GM11168 (cell line): ENCODE measurements around the gene IGSF9.

Experiments used
- in situ Hi-C: fragments of 300-500 bp; cut with MboI; formaldehyde crosslinking; loops from one replicate; pipeline ENCODE4 v1.12.0; 2022; ENCODE audit warnings: low sequenced_read_pairs; ENCODE audit not compliant: unreplicated experiment

The IGSF9 gene

DNA sequence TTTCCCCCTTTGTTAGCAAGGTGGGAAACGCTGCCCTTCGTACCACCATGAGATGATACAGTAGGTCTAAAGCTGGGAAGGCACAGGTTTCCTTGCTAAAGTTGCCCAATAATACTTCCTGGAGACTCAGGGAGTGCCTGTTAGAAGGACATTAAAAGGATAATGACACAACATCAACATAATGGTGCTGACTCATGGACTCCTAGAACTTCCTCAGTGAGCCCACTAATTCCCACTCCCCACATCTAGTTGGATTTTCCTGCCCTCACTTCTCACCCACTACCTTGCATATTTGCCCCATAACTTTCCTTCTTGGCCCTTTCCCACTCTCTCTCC, 62.9 kb downstream of the IGSF9 start:
- in situ Hi-C loops, result no loop called here

DNA sequence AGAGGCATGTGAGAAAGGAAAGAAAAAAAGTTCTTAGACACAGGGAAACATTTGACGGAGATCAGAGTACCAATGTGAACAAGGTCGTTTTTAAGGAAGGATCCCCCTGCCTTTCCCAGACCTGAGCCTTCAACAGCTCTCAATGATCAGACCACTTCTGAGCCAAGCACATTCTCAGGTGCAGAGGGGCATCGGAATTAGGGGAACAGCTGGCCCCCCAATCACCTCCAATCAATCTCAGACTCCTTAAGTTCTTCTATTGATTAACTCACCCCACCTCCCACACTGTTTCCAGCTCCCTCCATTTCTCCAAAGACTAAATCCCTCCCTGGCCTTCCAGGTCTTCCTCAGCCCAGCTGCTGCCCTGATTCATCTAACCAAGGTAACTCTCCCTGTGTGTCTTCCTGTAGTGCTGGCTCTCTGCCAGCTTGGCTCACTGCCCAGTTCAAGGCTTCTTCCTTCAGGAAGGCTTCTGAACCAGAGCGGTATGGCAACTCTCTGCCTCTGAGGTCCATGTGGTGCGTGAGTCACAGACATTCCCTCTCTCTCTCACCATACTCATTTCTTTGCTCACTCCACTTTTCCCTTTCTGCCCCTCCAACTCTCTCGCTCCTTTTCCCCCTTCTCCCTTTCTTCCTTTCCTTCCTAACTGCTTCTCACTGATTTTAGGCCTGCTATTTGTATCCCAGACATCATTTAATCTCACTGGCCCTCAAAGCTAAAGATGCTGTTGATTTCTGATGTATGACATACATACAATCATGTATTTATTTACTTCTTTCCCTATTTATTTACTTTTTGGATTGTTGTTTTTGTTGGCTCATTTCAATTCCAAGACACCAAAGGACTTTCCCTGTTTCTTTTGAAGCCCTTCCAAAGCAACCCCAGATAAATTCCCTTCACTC, 63.5 kb downstream of the IGSF9 start:
- in situ Hi-C loops, result no loop called here

DNA sequence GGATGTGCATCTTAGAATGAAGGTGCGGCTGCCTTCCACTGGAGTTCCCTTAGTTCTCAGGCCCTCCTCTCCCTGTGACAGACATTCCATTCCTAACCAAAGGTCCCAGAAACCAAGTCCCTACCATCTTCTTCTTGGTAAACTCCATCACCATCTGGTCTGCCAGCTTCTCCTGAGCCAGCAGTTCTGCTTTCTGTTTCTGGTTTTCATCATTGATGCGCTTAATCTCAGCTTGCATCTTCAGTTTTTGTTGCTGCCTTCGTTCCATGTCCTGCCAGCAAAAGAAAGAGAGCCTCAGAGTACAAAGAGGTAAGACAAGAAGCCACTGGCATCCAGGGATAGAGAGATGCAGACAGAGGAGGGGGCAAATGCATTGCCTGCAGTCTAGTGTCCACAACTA, 65.0 kb downstream of the IGSF9 start:
- in situ Hi-C loops, result no loop called here

DNA sequence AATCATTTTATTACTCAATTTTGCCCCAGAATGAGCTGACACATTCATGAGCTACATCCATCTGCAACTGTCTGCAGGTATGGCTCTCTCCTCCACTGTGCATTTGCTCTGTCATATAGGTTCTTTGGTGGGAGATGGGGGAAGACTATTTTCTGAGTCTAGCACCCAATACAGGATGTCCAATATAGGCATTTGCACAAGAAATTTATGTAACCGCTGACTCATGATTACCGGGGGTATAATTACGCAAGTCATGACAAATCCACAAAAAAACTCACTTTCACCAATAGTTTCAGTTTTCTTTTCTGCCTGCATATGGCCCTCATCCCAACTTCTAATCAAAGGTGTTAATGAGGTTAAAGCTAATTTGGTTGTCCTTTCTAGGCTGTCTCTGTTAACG, 65.4 kb downstream of the IGSF9 start:
- in situ Hi-C loops, result no loop called here

DNA sequence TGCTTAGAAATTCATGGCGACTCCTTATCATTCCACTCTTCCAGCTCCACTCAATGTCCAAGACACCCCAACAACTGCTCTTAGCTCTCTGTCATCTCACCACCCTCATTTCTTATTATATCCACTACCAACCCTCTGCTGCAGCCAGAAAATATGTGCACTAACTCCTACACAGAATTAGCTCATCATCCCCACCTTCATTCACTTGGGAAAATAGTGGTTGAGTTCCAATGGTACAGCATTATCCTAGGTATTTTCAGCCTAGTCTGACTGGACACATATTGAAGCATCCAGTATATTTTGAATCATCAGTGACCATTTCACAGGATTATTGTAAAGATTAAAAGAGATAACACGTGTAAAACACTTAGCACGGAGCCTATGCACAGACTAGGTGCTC, 66.3 kb downstream of the IGSF9 start:
- in situ Hi-C loops, result no loop called here

DNA sequence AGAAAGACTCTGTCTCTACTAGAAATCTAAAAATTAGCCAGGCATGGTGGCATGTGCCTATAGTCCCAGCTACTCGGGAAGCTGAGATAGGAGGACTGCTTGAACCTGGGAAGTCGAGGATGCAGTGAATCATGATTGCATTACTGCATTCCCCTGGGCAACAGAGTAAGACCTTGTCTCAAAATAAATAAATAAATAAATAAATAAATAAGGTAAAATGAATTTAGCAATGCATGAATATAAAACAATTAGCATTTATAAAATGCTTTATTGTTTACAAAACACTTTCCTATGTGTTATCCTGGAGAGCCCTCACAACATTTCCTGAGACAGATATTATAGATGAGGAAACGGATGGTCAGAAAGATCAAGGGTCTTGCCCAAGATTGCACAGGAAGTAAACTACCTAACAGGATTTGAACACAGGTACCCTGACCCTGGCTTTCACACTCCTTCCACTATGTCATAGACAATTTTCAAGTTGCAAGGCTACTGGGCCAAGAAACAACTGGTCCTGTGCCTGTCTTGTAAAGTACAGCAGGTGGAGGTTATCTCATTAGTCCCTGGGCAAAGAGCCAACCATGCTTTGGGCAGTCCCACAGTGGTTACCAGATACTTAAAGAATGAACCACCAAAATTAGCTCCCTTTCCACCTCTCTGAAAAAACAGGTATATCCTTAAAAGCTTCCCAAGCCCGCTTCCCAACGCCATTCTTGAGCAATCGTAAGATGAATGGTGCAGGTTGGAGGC, 67.5 kb downstream of the IGSF9 start:
- in situ Hi-C loops, result no loop called here
